Activated CD8-positive, alpha-beta memory T cell treated with anti-CD3 and anti-CD28 coated beads, Interleukin-2, amount 50 U/mL, for 24 hours (primary cell): ENCODE measurements around the gene SLC22A5.
A peak's percentile ranks its signal among the peaks of the same experiment; 100 is the strongest.
"Not testable (repeated sequence)": the region's sequence is repeated elsewhere in the genome, so short reads cannot be mapped to it uniquely, and the experiment has no call there.

ENCODE experiments used
- DNase-seq: peaks from one replicate; pipeline ENCODE4 v3.0.0-alpha.2; 2020; ENCODE audit errors: extremely low read depth

SLC22A5 gene

DNA sequence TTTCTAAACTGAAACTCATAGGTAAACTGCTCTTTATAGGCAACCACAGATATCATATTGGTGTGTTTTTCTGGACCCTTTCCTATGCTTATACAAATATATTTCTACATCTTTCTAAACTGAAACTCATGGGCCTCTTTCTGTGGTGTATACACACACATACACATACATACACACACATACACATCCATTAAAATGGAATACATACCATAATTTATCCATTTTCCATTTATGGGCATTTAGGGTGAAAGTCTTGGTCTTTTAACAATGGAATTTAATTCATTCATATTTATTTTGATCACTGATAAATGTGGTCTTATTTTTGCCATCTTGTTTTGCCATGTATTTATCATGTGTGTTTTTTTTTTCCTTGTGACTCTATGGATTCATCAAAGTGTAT is 44.1 kb downstream of the SLC22A5 start:
- DNase-seq: no peak

DNA sequence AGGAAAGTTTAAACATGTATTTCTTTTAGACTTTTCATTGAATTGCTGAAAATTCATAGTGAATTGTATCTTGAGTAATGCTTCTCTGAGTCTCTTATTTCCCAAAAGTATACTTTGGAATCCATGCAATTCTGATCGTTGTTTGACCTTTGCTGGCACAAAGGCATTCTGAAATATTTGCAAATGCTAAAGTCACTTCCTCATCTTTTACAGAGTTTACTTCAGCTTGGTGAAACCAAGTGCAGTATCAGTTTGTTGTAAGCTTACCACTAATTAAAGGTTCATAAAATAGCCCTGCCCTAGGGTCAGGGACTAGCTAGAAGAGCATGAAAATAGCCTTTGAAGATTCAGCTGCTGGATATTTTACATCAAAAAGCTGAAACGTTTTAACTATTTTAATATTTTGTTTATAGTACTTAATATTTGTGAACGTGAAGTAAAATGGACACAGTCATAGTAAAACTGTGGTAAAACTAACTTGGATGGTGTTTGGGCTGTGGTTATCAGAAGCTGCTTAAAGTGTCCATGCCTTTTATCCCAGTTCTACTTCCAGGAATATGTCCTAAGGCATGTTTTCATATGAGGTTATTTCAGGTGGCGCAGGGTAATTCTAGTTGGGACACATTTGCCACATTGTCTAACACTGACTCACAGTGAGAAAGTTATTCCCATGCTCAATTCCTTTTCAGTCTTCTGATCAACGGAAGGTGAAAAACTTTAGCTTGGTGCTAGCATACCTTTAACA is 45.3 kb downstream of the SLC22A5 start:
- no peak for DNase-seq

DNA sequence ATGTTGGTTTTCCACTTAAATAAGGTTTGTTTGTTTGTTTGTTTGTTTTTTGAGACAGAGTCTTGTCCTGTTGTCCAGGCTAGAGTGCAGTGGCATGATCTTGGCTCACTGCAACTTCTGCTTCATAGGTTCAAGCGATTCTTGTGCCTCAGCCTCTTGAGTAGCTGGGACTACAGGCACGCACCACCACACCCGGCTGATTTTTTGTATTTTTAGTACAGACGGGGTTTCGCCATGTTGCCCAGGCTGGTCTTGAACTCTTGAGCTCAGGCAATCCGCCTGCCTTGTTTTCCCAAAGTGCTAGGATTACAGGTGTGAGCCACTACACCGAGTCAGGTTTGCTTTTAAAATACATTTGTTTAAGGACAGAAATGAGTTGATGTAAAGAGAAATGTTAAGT is 46.0 kb downstream of the SLC22A5 start:
- DNase-seq: not testable (repeated sequence)

DNA sequence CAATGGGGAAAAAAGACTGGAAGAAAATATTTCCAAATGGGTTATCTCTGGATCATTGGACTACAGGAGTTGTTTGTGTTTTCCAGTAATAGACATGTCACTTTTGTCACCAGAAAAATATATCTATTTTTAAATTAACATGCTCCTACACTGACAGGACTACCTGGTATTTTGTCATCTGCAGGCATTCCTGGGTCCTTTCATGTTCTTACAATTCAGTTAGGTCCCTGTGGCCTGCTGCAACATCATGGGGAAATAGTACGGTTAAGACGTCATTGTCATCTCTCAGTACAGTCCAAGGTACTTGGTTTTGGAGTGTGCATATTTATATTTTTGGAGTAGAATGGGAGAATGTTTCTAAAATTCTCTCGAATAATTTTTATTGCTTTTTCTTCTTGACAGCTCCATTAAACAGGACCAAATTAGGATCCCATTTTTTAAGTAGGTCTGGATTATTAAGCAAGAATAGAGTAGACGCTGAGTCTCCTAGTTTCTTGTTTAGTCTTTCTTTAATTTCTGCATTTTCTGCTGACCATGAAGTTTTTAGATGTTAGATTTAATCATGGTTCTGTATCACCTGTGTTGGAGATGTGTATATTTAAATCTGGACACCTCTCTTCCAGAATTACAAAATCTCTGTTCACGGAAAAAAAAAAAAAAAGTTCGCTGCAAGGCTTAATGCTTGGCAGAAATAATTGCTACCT is 46.9 kb downstream of the SLC22A5 start:
- no peak for DNase-seq

DNA sequence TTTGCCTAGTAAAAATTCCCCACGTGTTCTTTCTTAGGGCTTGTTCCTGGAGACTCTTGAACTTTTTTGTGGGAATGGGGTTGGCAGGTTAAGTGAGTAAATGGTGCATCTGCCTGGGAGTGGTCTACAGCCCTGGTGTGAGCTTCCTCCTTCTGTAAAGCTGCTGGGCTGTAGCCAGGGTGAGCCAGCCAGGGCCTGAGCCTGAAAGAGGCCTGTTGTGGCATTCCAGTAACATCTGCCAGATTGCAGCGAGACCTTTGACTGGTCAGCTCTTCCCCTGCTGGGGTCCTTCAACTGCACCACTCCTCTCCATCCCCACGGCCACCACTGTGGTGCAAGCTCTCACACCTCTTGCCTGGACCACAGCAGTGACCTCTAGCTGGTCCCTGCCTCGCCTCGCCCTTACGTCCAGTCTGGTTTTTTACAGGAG is 47.5 kb downstream of the SLC22A5 start:
- DNase-seq: no peak

DNA sequence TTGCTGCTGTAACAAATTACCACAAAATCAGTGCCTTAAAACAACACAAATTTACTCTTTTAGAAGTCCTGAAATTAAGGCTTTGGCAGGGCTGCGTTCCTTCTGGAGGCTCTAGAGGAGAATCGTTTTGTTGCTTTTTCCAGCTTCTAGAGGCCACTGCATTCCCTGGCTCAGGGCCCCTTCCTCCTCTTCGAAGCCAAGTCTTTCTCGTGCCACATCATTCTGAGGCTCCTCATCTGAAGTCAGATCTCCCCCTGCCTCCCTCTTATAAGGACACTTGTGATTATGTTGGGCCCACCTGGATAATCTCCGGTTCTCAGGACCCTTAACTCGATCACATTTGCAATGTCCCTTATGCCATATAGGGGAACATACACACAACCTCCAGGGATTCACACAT is 48.0 kb downstream of the SLC22A5 start:
- no peak for DNase-seq

DNA sequence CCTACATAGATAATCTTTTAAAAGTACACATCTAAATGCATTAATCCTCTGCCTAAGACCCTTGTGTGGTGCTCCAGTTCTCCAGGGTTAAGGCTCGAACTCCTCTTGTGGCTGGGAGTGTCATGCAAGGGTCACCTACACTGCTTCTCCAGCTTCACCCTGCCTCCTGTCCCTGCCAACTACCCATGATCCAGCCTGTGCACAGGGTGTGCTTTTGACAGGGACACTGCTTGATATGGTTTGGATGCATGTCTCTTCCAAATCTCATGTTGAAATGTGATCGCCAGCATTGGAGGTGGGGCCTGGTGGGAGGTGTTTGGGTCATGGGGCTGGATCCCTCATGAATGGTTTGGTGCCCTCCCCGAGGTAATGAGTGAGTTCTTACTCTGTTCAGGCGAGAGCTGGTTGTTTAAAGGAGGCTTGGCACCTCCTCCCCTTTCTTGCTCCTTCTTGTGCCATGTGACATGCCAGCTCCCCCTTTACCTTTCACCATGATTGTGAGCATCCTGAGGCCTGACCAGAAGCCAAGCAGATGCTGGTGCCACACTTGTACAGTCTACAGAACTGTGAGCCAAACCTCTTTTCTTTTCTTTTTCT is 48.5 kb downstream of the SLC22A5 start:
- DNase-seq: no peak

DNA sequence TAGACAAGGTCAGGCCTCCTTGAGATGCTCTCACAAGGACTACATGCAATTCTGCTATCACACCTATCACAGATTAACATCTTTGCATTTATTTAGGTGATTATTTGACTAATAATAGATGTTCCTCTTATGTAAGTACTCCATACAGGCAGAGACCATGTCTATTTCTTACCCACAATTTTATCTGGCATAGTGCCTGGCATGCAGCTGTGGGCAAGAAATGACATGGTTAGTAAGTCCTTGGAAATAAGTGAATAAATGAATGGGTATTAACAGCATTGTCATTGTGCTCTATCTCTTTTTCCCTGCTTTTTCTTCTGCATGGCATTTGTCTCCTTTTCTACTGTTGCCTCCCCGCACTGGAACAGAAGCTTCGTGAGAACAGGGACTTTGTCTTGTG is 49.4 kb downstream of the SLC22A5 start:
- no peak for DNase-seq

DNA sequence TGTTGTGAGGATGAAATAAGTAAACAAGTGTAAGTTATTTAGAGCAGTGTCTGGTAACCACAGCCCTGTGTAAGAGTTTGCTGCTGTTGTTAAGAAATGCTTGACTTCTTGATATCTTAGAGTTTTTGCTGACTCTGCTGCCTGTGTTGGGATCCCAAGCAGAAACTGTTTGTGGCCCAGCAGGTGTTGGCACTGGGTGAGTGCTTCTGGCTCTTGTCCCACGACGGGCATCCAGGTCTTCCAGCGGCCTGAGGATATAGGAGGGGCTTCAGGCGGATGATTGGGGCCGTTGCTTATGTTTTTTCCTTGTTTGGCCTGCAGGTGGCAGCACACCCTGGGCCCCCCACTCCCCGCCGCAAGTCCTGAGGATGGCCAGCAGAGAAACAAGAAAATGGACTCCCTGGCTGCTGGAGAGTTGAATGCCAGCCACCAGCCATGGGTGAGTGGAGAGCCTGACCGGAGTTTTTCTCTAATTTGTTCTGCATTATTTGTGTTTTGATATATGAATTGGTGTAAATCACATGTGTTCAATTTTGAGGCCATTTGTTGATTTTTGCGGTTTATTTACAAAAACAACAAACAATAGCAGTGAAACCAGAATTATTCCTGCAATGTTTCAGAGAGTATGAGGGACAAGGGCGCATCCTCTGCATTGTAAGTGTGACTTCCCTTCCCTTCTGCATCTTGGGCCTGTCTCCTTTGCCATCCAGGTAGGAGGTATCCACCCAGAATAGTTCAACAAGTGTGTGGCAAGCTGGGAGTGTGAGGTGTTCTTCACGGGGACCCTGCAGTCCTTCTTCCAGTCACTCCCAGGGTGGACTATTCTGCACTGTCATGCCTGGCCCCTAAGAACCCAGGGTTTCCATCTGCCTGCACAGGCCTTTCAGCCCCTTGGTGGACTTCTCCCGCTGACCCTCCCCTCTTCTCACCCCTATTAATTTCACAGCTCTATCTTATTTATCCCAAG is 50.3 kb downstream of the SLC22A5 start:
- DNase-seq: no peak

DNA sequence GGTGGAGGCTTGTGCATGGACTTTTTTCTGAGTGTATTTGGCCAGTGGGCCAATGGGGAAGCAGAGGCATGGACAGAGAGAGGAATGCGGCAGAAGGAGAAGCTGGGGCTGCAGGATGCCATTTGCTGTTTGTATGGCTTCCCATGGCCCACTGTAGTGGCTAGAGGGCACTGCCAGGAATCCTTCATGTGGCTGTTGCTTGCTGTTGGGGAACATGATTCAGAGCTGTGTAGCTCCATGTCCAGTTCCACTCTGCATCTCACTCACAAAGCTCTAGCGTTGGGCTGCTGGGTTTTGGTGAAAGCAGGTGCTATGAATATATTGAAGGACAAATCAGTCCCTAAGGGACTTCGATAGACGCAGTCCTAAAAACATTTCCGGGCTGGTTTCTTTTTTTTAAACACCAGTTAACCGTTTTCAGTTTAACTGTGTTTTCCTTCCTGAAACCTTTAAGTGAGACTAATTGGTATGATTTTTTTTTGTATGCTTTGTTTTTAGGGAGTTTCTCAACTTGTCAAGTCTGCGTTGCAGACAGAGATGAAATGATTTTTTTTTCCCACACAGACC is 51.3 kb downstream of the SLC22A5 start:
- DNase-seq: no peak

DNA sequence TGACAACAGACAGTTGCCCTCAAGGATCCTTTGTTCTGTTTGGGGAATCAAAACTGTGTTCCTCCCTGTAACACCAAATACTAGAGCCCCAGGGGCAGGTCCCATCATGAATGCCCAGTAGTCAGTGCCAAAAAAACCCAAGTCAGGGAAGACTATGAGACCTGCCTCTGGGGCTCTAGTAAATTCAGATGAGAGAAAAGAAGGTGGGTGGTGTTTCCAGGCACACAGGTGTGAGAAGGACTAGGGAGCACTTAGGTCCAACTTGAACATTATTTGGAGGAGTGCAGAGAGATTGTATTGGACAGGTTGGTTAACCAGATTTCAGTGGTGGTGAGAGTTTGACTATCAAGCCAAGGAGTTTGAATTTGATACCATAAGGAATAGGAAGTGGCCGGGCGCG is 52.0 kb downstream of the SLC22A5 start:
- no peak for DNase-seq

DNA sequence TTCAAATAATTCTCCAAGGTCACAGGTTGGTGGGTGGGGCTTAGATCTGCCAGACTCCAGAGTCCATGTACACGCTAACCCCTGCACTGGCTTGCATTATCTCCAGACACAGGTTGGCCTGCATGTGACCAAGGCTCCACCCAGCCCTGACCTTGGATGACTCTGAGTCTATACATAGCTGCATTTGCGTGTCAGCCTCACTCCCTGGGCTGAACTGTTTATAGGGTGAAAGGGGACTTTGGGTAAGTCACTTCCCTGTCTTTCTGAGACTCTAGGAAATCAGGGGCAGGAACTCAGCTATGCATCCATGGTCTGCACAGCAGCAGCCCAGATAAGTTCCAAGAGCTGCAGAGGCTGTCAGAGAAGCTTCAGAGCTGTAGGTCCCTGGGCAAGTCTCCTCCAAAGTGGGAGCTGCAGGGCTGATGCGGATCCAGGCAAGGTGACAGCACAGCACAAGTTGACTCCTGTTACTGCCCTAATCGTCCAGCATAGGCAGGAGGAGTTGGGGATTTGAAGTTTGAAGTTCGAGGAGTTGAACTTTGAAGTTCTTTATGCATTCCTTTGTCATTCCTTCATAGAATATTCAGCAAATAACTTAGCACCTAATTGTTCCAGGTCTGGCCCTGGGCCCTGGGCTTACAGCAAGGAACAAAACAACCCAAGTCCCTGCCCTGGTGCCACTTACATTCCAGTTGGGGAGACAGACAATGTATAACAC is 53.4 kb downstream of the SLC22A5 start:
- DNase-seq: no peak

DNA sequence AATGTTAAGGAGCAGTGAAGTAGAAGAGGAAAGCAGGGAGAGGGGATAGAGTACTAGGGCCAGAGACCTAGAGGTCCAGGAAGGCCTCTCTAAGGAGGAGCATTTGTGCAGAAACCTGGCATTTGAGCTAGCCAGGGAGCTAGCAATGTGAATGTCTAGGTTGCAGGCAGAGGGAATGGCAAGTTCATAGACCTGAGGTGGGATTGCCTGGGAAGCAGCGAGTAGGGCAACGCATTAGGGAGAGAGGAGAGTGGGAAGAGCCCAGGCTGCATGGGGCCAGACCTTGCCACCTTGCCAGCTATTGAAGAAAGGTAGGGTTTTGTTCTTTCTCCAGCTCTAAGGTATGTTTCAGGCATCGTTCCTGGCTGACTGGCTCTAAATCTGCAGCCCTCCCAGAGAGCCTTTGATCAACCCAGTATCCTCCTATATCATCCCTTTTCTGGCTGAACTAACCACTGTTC is 54.0 kb downstream of the SLC22A5 start:
- DNase-seq: no peak

DNA sequence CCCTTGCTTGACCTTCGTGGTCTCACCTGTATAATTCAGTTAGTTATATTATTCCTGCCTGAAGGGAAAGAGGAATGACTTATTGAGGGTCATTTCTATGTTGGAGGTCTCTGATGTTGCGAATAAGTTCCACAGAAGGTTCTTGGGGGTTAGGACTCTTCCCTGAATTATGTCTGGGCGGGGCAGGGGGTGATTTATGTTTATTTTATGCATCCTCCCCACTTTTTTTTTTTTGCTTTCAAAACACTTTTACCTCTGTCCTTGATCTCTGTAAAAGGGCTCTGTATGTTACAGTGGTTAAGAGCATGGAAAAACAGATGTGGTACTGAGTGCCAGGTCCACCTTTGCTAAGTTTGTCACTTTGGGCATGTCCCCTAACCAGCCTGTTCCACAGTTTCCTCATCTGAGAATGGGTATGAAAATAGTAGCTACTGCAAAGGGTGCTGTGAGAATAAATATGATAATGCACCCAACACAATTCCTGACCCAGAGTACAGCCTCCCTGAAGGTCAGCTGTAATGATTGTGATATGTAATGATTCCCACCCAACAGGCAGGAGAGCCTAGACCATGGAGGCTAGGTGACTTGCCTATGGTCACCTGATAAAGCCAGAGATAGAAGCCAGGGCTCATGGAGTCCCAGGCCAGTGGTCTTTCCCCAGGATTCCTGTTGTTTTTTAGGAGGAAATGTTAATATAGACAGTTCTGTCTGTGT is 54.8 kb downstream of the SLC22A5 start:
- no peak for DNase-seq

DNA sequence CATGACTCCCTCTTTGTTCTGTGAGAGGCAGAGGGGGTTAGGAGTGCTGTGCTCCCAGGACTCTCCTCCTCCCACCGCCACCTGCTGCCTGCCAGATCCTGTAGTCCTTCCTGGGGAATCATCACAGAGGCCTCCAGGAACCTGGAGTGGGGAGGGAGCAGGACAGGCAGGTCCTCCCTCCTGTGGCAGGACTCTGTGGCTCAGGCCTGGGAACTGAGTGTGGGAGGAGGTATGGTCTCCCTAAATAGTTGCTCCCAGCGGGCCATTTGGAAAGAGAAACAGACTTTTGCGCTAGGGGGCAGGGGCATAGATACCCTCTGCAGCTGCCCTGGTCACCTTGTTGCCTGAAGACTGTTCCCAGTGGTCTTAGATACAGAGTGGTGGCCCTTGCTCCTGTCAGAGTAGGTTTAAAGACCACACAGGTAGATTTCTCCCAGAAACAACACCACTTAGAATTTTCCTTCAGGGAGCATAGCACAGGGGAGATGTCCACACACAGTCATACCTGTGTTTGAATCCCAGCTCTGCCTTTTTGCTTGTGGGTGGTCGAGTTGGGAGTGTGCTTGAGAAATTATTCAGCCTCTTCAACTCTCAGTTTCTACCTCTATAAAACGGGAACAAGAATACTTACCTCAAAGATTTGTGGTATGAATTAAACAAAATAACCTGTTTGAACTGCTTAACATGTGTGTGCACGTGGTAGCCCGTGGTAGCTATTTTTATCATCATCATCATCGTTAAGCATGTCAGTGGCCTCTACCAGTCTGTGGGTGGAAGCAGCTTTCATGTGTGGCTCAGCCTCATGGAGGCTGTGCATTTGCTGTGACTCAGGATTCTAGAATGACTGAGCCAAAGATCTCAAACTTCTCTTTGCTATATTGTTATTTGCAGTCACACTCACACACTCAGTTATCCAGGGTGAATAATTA is 55.8 kb downstream of the SLC22A5 start:
- DNase-seq: peak; percentile 53

DNA sequence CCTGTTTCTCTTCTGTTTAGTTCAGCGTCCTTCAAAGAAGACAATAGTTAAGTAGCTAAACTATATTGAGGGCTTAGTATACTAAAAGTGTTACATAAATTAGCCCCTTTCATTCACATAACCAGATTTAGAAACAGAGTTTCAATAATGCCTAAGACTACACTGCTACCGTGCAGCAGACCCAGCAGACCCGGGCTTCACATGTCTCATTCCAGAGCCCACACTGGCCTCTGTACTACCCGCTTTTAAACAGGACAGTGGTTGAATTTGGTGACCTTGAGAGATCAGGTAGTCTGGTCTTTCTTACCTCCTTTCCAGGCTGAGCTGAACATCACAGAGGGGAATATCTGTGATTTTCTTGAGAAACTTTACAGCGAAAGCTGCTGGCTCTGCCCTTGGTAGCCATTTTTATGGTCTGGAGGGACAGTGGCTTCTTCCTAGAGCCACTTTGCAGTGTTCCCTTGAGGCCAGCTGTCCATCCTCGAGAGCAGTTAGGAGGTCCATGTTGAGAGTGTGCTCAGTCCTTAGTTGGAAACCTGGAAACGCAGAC is 56.5 kb downstream of the SLC22A5 start:
- no peak for DNase-seq

DNA sequence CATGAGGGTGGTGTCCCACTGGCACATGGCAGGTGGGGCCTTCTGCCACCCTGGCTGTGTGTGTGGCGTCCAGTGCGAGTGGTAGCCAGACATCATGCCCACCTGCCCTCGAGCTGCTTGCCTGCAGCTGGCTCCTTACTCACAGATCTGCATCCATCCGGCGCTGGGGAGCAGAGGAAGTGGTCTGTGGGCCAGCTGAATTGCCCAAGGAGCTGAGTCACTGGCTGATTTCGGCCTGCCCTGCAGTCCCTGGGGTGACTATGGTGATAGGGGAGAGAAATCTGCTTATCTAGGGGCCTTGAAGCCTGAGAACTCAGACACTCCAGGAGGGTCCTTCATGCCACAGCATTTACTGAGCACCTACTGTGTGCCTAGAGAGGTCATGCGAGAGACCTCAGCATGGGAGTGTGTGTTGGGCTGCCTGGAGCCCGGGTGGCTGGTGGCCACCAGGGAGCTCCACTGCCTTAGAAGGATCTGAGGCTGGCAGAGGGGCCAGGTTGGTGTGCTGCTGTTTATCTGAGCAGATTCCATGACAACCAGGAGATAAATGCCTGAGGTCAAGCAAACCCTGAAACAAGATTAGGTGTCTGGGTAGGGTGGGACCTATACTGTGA is 57.1 kb downstream of the SLC22A5 start:
- no peak for DNase-seq
